Activated naive CD4-positive, alpha-beta T cell treated with anti-CD3 and anti-CD28 coated beads, Interleukin-2, amount 50 U/mL, for 24 hours (primary cell): ENCODE measurements around the gene MSX1.

Experiments used
- H3K27ac Mint-ChIP-seq: one replicate; pipeline ENCODE4 v1.8.0; 2021; ENCODE audit warnings: mild to moderate bottlenecking, mixed read lengths
- H3K27me3 Mint-ChIP-seq: one replicate; pipeline ENCODE4 v1.8.0; 2021; ENCODE audit warnings: mixed read lengths
- H3K36me3 Mint-ChIP-seq: one replicate; pipeline ENCODE4 v1.8.0; 2021; ENCODE audit warnings: mixed read lengths
- H3K4me1 Mint-ChIP-seq: one replicate; pipeline ENCODE4 v1.8.0; 2021; ENCODE audit warnings: mixed read lengths
- H3K4me3 Mint-ChIP-seq: one replicate; pipeline ENCODE4 v1.8.0; 2021; ENCODE audit warnings: mild to moderate bottlenecking, mixed read lengths
- H3K9me3 Mint-ChIP-seq: one replicate; pipeline ENCODE4 v1.8.0; 2021; ENCODE audit warnings: mixed read lengths

MSX1 gene

DNA sequence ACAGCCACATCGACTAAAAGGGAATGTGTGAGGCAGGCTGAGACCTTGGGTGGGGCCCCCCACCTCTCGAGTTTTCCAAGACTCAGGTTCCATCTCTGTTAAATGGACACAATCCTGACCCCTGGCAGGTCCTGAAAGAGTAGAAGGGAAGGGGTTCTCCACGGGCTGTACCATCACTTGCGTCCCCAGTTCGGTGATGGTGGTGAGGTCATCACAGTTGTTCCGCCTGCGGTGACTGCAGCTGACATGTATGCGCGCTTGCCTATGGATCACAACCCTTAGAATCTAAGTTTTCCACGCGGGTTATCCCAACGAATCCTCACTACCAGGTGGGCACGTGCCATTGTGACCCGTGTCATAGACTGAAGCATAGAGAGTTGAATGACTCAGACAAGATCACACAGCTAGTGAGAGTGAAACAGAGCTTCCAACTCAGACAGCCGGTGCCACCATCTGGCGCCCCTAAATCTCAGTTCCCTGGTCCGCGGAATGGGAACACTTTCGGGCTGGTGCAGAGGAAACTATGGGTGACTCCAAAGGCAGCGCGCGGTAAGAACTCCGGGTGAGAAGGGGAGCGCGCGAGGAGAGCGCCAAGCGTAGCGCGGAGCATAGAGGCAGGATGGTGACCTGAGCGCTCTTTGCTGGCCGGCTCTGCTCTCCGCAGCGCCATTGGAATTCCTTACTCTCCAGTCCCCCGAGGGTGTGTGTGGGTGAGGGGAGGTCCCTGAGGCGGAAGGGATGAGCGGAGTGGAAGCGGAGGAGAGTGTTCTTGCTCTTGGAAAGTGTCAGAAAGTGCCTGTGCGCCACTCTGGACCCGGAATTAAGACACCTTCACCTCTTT lies 10.5 kb downstream of the MSX1 start:
- Mint-ChIP-seq H3K9me3 (no peaks in the 10 kb centered on the region), H3K4me3 (no peak overlapping the region), H3K27ac (no peak overlapping the region), H3K4me1 (peaks cover 8% of the 10 kb centered on the region), H3K36me3 (no peaks in the 10 kb centered on the region), H3K27me3 (peaks cover 55% of the 10 kb centered on the region)

DNA sequence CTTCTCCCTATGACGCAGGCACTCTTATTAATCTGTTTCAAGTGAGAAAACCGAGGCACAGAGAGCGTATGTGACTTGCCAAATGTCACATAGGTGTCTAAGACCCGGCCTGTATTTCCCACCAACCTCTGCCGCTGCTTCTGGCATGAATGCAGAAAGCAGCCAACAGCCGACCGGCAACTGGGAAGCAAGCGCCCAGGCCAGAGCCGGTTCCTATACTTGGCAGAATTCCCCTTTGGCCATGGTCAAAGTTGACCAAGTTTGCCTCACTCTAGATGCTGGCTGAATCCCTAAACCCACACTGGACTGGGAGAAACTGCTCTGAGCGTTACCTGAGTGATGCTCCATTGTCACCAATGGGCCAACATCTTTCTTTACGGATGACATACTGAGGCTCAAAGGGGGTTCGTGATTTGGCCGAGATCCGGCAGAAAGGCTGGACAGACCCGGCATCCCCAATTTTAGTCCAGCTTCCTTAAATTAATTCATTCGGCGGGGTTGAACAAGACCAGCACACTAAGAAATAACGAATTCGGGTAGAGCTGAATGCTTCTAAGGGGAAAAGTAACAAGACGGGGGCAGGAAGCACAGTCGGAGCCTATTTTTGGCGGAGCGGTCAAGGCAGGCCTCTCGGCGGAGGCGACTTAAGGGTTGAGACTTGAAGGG lies 11.2 kb downstream of the MSX1 start:
- Mint-ChIP-seq H3K4me3 (no peak overlapping the region), H3K27me3 (peaks cover 55% of the 10 kb centered on the region), H3K36me3 (no peaks in the 10 kb centered on the region), H3K4me1 (peaks cover 8% of the 10 kb centered on the region), H3K9me3 (no peaks in the 10 kb centered on the region), H3K27ac (no peak overlapping the region)

DNA sequence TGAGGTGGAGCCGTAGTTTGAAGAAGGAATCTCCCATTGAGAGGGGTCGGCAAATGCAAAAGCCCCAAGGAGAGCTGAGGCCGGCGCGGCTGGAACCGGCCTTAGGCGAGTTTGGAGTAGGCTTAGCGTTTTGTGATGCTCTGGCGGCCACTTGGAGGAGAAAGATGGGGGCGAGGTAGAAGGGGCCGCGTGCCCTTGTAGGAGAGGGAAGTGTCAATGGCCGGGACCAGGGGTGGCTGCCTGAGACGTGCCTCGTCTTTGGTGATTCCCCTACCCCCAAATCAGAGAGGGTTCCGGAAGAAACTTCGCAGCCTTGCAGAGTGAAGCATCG lies 11.7 kb downstream of the MSX1 start:
- Mint-ChIP-seq H3K9me3 (no peaks in the 10 kb centered on the region), H3K36me3 (no peaks in the 10 kb centered on the region), H3K4me1 (peaks cover 5% of the 10 kb centered on the region), H3K27ac (no peak overlapping the region), H3K4me3 (no peak overlapping the region), H3K27me3 (peaks cover 55% of the 10 kb centered on the region)

DNA sequence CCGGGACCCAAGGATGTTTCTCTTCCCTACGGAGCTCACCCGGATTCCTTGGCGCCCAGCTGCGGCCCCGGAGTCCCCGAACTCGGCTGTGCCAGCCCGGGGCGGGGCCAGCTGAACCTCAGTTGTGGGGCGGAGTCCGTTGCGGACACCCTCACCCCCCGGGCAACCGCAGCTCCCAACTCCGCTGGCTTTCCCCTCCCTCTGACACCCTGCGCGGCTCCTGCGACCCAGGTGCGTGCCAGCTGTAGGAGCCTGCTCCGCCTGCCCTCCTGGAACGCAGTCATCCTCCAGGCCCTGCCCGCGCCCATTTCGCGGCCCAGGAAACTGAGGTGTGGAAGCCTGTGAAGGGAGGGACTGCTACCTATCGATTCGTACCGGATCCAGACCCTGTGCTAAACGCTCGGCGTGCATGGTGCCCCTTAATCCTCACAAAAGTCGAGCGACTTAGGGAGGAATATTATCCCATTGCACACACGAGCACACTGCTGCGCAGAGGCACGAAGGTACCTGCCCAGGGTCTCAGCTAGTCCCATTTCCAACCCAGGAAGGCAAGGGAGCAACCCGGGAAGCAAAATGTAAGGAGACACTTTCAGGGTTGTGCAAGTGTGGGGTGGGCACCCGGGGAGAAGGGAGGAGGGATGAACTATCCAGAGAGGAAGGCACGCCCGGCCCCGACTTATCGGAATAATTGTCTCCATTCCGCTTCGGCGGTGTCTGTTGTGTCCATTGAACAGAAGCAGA lies 12.3 kb downstream of the MSX1 start:
- Mint-ChIP-seq H3K36me3 (no peaks in the 10 kb centered on the region), H3K27me3 (peaks cover 51% of the 10 kb centered on the region), H3K9me3 (no peaks in the 10 kb centered on the region), H3K4me3 (no peak overlapping the region), H3K27ac (no peak overlapping the region), H3K4me1 (no peaks in the 10 kb centered on the region)

DNA sequence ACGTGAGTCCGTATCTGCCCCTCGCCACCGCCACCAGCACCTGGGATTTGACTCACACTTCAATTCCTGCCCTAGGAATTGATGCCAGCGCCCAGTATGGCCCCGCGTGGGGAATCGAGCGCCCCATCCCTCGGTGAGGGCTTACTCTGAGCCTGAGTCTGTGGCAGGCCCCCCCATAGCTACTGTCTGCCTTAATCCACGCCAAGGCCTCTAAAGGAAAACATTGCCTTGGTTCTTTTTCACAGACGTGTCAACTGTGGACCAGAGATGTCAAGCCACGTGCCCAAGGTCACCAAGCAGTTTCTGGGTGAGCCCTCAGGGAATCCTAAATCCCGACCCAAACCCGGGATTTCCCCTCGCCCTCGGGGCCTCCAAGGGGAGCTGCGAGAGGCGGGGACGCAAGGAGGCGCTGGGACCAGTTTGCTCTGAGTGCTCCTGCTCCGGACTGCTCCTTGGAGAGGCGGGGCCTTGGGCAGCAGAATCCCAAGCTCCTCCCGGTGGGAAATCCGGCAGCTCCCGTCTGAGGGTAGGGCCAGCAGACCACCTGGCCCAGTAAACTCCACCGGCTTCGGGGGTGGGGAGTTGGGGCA lies 12.9 kb downstream of the MSX1 start:
- H3K27ac Mint-ChIP-seq: no peak overlapping the region
- no peaks in the 10 kb centered on the region for H3K36me3 Mint-ChIP-seq
- H3K27me3 Mint-ChIP-seq: peaks cover 54% of the 10 kb centered on the region
- H3K4me1 Mint-ChIP-seq: no peaks in the 10 kb centered on the region
- H3K4me3 Mint-ChIP-seq: no peak overlapping the region
- no peaks in the 10 kb centered on the region for H3K9me3 Mint-ChIP-seq

DNA sequence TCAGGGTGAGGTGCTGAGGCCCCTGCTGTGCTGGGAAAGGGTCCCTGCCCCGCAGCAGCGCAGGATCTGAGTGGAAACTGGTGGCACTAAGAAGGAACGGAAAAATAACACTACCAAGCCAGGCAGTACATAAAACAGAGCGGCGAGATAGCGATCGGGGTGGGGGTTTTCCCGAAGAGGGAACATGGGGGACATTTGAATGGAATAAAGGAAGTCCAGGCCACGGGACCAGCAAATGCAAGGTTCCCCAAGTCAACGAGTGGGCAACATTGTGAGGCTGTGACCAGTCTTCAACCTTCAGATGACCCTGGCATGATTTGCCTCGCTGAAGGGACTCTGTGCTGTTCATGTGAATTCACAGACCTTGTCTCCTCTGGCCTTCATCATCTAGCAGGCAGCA lies 13.7 kb downstream of the MSX1 start:
- Mint-ChIP-seq H3K4me1 (no peaks in the 10 kb centered on the region), H3K27me3 (peaks cover 54% of the 10 kb centered on the region)

DNA sequence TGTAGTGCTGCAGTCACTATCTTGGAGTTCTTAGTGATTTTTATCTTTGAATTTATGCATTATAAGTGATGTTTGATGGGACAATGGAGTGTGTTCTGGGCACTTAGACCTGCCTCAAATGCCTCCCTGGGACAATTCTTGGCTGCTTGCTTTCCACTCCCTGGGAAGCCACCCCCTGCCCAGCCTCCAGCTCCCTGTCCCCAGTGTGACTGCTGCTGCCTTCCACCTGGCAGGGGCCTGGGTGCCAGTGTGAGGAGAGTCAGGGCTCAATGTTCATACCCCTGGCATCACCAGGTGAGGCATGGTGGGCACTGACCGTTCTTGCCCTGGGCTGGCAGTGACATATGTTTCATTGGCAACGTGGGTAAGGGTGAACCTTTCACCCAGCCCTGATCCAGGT lies 14.8 kb downstream of the MSX1 start:
- no peak overlapping the region for H3K27ac Mint-ChIP-seq
- H3K36me3 Mint-ChIP-seq: no peaks in the 10 kb centered on the region
- no peaks in the 10 kb centered on the region for H3K4me1 Mint-ChIP-seq
- no peaks in the 10 kb centered on the region for H3K9me3 Mint-ChIP-seq
- H3K4me3 Mint-ChIP-seq: no peak overlapping the region
- H3K27me3 Mint-ChIP-seq: peaks cover 48% of the 10 kb centered on the region

More for the DNA sequence above, 13.7 kb downstream of the MSX1 start:
- H3K4me3 Mint-ChIP-seq: no peak overlapping the region
- H3K9me3 Mint-ChIP-seq: no peaks in the 10 kb centered on the region
- H3K36me3 Mint-ChIP-seq: no peaks in the 10 kb centered on the region
- peak overlapping the region; percentile 61 for H3K27ac Mint-ChIP-seq

DNA sequence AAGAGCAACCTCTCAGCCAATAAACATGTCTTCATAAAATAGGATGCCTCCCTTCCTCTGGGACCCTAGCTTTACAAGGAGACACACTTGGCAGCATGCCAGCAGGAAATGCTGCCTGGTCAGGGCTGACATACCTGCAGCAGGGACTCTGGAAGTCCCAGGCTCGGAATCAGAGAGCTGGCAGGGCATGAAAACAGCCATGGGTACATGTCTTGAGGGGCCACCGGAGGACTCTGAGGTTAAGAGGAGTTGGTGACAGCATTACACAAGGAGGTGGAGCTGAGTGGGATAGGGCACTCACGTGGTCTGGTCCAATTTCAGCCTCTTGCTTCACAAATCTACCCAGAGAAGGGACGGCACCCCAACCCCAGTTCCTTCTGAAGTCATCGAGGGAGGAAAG lies 15.7 kb downstream of the MSX1 start:
- H3K9me3 Mint-ChIP-seq: no peaks in the 10 kb centered on the region
- H3K27ac Mint-ChIP-seq: no peak overlapping the region
- no peaks in the 10 kb centered on the region for H3K4me1 Mint-ChIP-seq
- peaks cover 40% of the 10 kb centered on the region for H3K27me3 Mint-ChIP-seq
- H3K4me3 Mint-ChIP-seq: no peak overlapping the region
- no peaks in the 10 kb centered on the region for H3K36me3 Mint-ChIP-seq

DNA sequence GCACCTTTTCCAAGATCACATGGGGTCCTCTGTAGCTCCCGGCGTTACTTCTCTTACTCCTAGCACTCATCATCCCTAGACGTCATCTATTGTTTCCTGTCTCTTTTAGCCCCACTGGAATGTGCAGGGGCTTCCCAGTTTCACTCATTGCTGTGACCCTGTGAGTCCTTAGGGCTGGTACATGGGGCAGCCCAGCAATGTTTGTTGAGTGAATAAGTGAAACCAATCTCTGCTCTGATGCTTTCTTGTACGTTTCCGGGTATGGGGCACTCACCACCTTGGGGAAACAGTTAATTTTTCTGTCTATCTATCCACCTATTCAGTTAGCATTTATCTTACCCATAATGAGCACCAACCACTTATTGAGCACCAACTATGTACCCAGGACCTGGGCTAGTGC lies 16.1 kb downstream of the MSX1 start:
- no peak overlapping the region for H3K4me3 Mint-ChIP-seq
- peaks cover 37% of the 10 kb centered on the region for H3K27me3 Mint-ChIP-seq
- H3K4me1 Mint-ChIP-seq: no peaks in the 10 kb centered on the region
- H3K36me3 Mint-ChIP-seq: no peaks in the 10 kb centered on the region
- no peak overlapping the region for H3K27ac Mint-ChIP-seq
- H3K9me3 Mint-ChIP-seq: no peaks in the 10 kb centered on the region

DNA sequence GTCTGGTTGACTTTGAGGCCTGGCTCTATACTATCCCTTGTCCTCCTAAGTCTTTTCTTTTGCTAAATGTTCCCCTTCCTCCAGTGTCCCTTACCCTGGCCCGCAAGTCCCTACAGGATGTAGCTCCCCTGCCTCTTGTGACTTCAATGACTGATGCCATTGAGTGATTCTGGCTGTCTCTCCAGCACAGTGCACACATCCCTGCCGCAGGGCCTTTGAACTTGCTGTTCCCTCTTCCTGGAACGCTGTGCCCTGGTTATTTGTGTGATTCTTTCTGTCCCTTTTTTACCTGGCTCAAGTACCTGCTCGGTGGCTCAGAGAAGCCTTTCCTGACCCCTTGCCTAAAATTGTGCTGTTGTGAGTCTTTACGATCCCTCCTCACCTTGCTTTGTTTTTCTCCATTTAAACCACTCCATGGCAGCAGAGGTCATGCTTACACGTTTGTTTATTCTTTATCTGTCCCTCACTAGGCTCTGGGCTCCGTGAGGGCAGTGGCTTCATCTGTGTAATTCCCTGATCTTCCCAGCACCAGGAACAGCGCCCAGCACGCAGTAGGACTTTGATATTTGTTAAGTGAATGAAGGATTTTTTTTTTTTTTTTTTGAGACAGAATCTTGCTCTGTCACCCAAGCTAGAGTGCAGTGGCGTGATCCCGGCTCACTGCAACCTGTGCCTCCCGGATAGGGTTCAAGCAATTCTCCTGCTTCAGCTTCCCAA lies 17.6 kb downstream of the MSX1 start:
- Mint-ChIP-seq H3K4me1 (no peaks in the 10 kb centered on the region), H3K27me3 (peaks cover 32% of the 10 kb centered on the region), H3K27ac (no peak overlapping the region), H3K4me3 (no peak overlapping the region), H3K9me3 (no peaks in the 10 kb centered on the region), H3K36me3 (no peaks in the 10 kb centered on the region)

DNA sequence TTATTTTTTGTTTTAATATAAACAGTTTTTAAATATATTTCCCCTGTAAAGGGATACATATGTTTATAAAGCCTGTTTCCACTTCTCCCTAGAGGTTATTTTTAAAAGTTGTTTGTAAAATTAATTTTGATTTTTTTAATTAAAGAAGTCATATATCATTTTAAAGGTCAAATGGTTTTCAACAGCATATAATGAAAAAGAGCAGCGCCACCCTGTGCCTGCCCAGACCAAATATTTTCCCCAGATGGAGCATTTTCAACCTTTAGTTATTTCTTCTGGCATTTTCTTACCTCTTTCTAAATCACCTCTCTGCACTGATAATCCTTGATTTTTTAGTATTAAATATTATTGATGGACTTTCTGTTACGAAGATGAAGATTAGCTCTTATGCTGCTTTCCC lies 21.0 kb downstream of the MSX1 start:
- peaks cover 14% of the 10 kb centered on the region for H3K27me3 Mint-ChIP-seq
- no peaks in the 10 kb centered on the region for H3K36me3 Mint-ChIP-seq
- no peak overlapping the region for H3K4me3 Mint-ChIP-seq
- no peaks in the 10 kb centered on the region for H3K4me1 Mint-ChIP-seq
- H3K9me3 Mint-ChIP-seq: no peaks in the 10 kb centered on the region
- no peak overlapping the region for H3K27ac Mint-ChIP-seq

DNA sequence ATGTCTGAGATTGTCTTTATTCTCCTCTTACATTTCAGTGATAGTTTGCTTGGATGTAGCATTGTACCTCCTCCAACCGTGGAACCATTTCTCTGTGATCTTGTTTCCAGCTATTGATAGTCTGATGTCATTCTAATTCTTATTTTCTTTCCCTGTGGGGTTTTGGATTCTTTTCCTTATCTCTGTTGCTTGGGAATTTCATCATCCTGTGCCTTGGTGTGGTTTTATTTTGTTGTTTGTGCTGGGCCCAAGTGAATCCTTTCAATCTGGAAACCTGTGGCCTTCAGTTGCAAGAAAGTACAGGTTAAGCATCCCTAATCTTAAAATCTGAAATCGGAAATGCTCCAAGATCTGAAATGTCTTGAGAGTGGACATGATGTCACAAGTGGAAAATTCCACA lies 22.0 kb downstream of the MSX1 start:
- Mint-ChIP-seq H3K4me1 (no peaks in the 10 kb centered on the region), H3K36me3 (no peaks in the 10 kb centered on the region), H3K4me3 (no peak overlapping the region), H3K27ac (no peak overlapping the region), H3K9me3 (no peaks in the 10 kb centered on the region), H3K27me3 (peaks cover 10% of the 10 kb centered on the region)

DNA sequence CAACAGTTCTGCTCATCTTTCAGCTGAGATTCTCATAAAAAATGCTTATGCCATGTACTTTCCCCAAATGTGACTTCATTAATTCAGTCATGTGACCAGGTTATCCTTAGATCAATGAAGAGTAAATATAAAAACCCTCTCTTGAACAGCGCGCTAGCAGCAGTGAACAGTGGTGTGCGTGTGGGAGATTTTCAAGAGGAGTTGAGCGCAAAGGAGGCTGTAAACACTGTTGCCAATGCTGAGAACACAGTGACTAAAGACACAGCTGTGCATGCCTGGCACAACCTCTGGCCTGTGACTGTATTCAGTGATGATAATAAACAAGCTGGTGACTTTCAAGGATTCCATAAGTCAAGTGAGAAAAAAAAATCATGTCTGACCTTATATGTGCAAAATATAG lies 25.1 kb downstream of the MSX1 start:
- no peak overlapping the region for H3K27ac Mint-ChIP-seq
- H3K4me1 Mint-ChIP-seq: no peaks in the 10 kb centered on the region
- no peaks in the 10 kb centered on the region for H3K36me3 Mint-ChIP-seq
- no peaks in the 10 kb centered on the region for H3K9me3 Mint-ChIP-seq
- no peak overlapping the region for H3K4me3 Mint-ChIP-seq
- H3K27me3 Mint-ChIP-seq: peaks cover 11% of the 10 kb centered on the region

DNA sequence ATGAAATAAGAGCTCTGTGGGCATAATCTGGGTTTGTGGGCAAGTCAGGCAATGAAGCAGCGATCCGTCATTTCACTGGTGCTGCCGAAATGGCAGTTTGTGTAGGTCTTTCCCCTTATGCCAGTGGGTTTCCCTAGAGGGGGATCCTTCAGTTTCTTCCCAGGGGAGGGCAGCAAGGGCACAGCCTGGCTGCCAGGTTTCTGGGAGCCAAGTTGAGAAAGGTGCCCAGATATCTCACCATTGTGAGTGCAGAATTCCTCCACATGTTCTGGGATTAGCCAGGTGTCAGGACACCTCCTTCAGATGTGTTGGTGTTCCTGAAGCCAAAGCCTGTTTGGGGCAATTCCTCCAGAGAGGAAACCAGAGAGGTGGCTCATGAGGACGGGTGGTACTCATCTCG lies 28.0 kb downstream of the MSX1 start:
- no peak overlapping the region for H3K4me3 Mint-ChIP-seq
- H3K27me3 Mint-ChIP-seq: peaks cover 14% of the 10 kb centered on the region
- no peaks in the 10 kb centered on the region for H3K36me3 Mint-ChIP-seq
- no peak overlapping the region for H3K27ac Mint-ChIP-seq
- no peaks in the 10 kb centered on the region for H3K9me3 Mint-ChIP-seq
- no peaks in the 10 kb centered on the region for H3K4me1 Mint-ChIP-seq

DNA sequence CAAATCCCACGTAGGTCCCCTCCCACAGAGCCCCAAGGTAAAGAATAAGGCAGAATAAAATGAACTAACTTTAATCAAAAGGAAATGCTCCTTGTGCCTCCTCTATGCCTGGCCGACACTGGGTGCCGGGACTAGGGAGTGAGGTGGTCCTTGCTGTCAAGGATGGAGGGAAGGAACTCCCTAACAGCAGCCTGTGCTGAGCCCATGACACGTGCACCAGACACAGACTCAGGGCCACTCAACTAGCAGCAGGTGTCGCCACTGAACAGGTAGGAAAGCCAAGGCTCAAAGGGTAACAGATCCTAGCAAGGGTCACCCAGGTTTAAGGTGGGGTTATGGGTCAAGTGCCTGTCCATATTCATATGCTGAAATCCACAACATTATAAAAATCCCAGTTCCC lies 29.2 kb downstream of the MSX1 start:
- Mint-ChIP-seq H3K27ac (no peak overlapping the region), H3K4me1 (no peaks in the 10 kb centered on the region), H3K27me3 (peaks cover 14% of the 10 kb centered on the region), H3K36me3 (no peaks in the 10 kb centered on the region), H3K4me3 (no peak overlapping the region), H3K9me3 (no peaks in the 10 kb centered on the region)
